Heart left ventricle (tissue), 16 donors: ENCODE measurements around the gene GABBR2. TPM values are rescaled to one million over a fixed set of nuclear protein-coding genes. Genes with fewer than 3 reads are reported as not detected.

Experiments used
- ATAC-seq, 4 donors: fragments of 200-7000 bp; cut with Tn5 transposase; one replicate each; pipeline ENCODE4 v1.9.1; 2020 to 2022; ENCODE audit warnings: moderate library complexity in 4 of 4, mild to moderate bottlenecking in 3 of 4, moderate number of reproducible peaks in 1 of 4
- DNase-seq, 5 donors: peaks; one replicate each; pipeline ENCODE4 v3.0.0-alpha.2; 2020
- H3K27ac ChIP-seq, 12 donors: fragments of 200-600 bp; sonication (generic) in 4 of 12; one replicate each; pipeline versions ENCODE4 v1.5.0 to v1.8.0; 2016 to 2022; ENCODE audit warnings: mild to moderate bottlenecking in 2 of 12
- H3K27me3 ChIP-seq, 9 donors: fragments of 200-600 bp; sonication (generic) in 2 of 9; one replicate each; pipeline versions ENCODE4 v1.5.1 to v1.8.0; 2016 to 2022; ENCODE audit warnings: mild to moderate bottlenecking in 3 of 9
- H3K36me3 ChIP-seq, 9 donors: fragments of 200-600 bp; sonication (generic) in 2 of 9; one replicate each; pipeline versions ENCODE4 v1.5.0 to v1.8.0; 2018 to 2022; ENCODE audit warnings: mild to moderate bottlenecking in 2 of 9
- H3K4me1 ChIP-seq, 12 donors: fragments of 200-600 bp; sonication (generic) in 4 of 12; one replicate each; pipeline versions ENCODE4 v1.5.0 to v1.8.0; 2016 to 2022; ENCODE audit warnings: mild to moderate bottlenecking in 3 of 12
- H3K4me3 ChIP-seq, 12 donors: fragments of 200-600 bp; sonication (generic) in 4 of 12; one replicate each; pipeline versions ENCODE4 v1.5.0 to v1.8.0; 2017 to 2022; ENCODE audit warnings: mild to moderate bottlenecking in 9 of 12, moderate library complexity in 4 of 12
- H3K9me3 ChIP-seq, 12 donors: fragments of 200-600 bp; sonication (generic) in 4 of 12; one replicate each; pipeline versions ENCODE4 v1.5.0 to v1.8.0; 2016 to 2022; ENCODE audit warnings: mild to moderate bottlenecking in 1 of 12
- CTCF ChIP-seq, 12 donors: fragments of 200-600 bp; sonication (generic) in 4 of 12; IDR thresholded peaks; one replicate each; pipeline versions ENCODE4 v1.5.0 to v1.8.0; 2018 to 2022; ENCODE audit warnings: antibody characterized with exemption in 12 of 12, mild to moderate bottlenecking in 5 of 12
- POLR2A ChIP-seq, 2 donors: fragments of 450-650 bp; IDR thresholded peaks; one replicate each; pipeline ENCODE4 v1.6.1; 2017; ENCODE audit warnings: antibody characterized with exemption in 2 of 2, mild to moderate bottlenecking in 2 of 2, moderate library complexity in 2 of 2
- WGBS, 4 donors: extraction: QIAGEN DNeasy Blood & Tissue Kit in 2 of 4; methylation state at CpG; one replicate each; pipeline versions ENCODE4 v1.1.5 to v1.1.7; 2013 to 2018; 5-methylcytosine and 5-hydroxymethylcytosine counted together
- intact Hi-C, 10 donors: fragments of 100-400 bp; cut with DNase I; formaldehyde crosslinking; loops; one replicate each; pipeline versions ENCODE4 v1.11.1 to v1.14.2; 2022
- polyA plus RNA-seq, 2 donors: library from polyadenylated mRNA; stranded (reverse); fragments of 200-250 nt; gene quantifications; one replicate each; pipeline ENCODE4 v1.2.3, GENCODE V29; 2013
- total RNA-seq, 9 donors: library from RNA; depleted of rRNA in 2 of 9; stranded (reverse); fragments of >200 nt in 2 of 9; fragmentation: NEBNext Ultra II Directional in 3 of 9; extraction: Animal tissue kit (Norgen Biotek cat#: 25700) in 3 of 9; gene quantifications; one replicate each; pipeline versions ENCODE4 v1.1.0 to v1.2.4, GENCODE V29; 2016 to 2023
- donor health status: ischemic (EF 13 %, LVEDD 7.1; RV severe dilation, severe dysfunction).
- donor health status: healthy with polysubstance abuse.
- donor health status: DM: no; HTN: yes; CAD: no.
- donor health status: DM: no; HTN: no; CAD: no.
- donor health status: ischemic (EF 25% LVEDD 6.9; RV normal size, moderate dysfunction).
- donor health status: ischemic (EF 25% LVEDD 5.7; RV mildly dilated, moderate dysfunction).
- donor health status: healthy.
- donor health status: DM: yes; HTN: yes; CAD: no.
- donor health status: ischemic (EF 35%, LVEDD 5.7; RV mildly dilated, moderate dysfunction).
- donor health status: nonischemic (EF 11% LVEDD 7.7; RV severe dilation, severe dysfunction).
- donor health status: DM: yes; HTN: yes; CAD: no.
- donor health status: PGD.
- donor health status: ischemic (EF 29% LVEDD 5.4; RV normal size, mild dysfunction).
- donor health status: nonischemic (EF 23%, LVEDD 6.1; RV moderate dilation, normal function).

GABBR2 gene
- total and polyA plus RNA-seq, 11 donors, result 0.11 to 3.4 (median 0.58) TPM

GRCh38 chr9:98743329-98743728 lies 34.6 kb upstream of the GABBR2 start:
- Histone ChIP-seq H3K9me3 (peaks cover 0 to 6% (median 0%) of the 10 kb centered on the region in 12 donors), H3K4me1 (no peaks in the 10 kb centered on the region), H3K4me3 (no peak overlapping the region), H3K36me3 (peaks cover 0 to 24% (median 4%) of the 10 kb centered on the region in 9 donors), H3K27ac (no peak overlapping the region), H3K27me3 (no peaks in the 10 kb centered on the region)
- ATAC-seq, result no peak
- no peak for DNase-seq
- 94 to 96% (median 95%) methylated on average over 2 of the region's 2 CpGs for WGBS, 4 donors
- intact Hi-C loops, result no loop called here
- TF ChIP-seq POLR2A (IDR thresholded peaks at IDR 0.05), result no peak
- no peak for TF ChIP-seq CTCF (IDR thresholded peaks at IDR 0.05)

- Histone ChIP-seq H3K36me3 (peaks cover 0 to 24% (median 4%) of the 10 kb centered on the region in 9 donors), H3K27ac (no peak overlapping the region), H3K4me3 (no peak overlapping the region), H3K27me3 (no peaks in the 10 kb centered on the region), H3K9me3 (peaks cover 0 to 13% (median 0%) of the 10 kb centered on the region in 12 donors), H3K4me1 (no peaks in the 10 kb centered on the region)
- 84 to 92% (median 85%) methylated on average over 9 to 10 of the region's 10 CpGs for WGBS, 4 donors
- ATAC-seq (no peak), DNase-seq (no peak)
- intact Hi-C loops, result no loop called here
- TF ChIP-seq POLR2A (IDR thresholded peaks at IDR 0.05) (no peak), CTCF (IDR thresholded peaks at IDR 0.05) (no peak)
Measured at GRCh38 chr9:98742325-98743280, 33.9 kb upstream of the GABBR2 start.

- Histone ChIP-seq H3K4me3 (no peak overlapping the region), H3K27me3 (no peaks in the 10 kb centered on the region), H3K36me3 (peaks cover 0 to 28% (median 10%) of the 10 kb centered on the region in 9 donors), H3K4me1 (no peaks in the 10 kb centered on the region), H3K9me3 (peaks cover 0 to 15% (median 0%) of the 10 kb centered on the region in 12 donors), H3K27ac (no peak overlapping the region)
- no peak for DNase-seq
- ATAC-seq, result no peak
- intact Hi-C loops, result no loop called here
- 85 to 92% (median 89%) methylated on average over 8 of the region's 8 CpGs for WGBS, 4 donors
- no peak for TF ChIP-seq POLR2A (IDR thresholded peaks at IDR 0.05)
Measured at GRCh38 chr9:98740226-98740881, 31.6 kb upstream of the GABBR2 start.

GRCh38 chr9:98738741-98739140 lies 30.0 kb upstream of the GABBR2 start:
- DNase-seq (no peak), ATAC-seq (no peak)
- Histone ChIP-seq H3K27ac (no peak overlapping the region), H3K4me1 (no peaks in the 10 kb centered on the region), H3K9me3 (peaks cover 0 to 15% (median 0%) of the 10 kb centered on the region in 12 donors), H3K4me3 (no peak overlapping the region), H3K27me3 (no peaks in the 10 kb centered on the region), H3K36me3 (peaks cover 0 to 29% (median 12%) of the 10 kb centered on the region in 9 donors)
- TF ChIP-seq CTCF (IDR thresholded peaks at IDR 0.05) (no peak), POLR2A (IDR thresholded peaks at IDR 0.05) (no peak)
- 92 to 98% (median 96%) methylated on average over 3 of the region's 3 CpGs for WGBS, 4 donors
- intact Hi-C loops, result no loop called here
